ENCODE data around the gene ADAP2. TPM values are rescaled to one million over a fixed set of nuclear protein-coding genes. Genes with fewer than 3 reads are reported as not detected.

The ADAP2 gene
- total and polyA plus RNA-seq, 9 donors, result 4.7 to 17.6 (median 6.0) TPM

DNA sequence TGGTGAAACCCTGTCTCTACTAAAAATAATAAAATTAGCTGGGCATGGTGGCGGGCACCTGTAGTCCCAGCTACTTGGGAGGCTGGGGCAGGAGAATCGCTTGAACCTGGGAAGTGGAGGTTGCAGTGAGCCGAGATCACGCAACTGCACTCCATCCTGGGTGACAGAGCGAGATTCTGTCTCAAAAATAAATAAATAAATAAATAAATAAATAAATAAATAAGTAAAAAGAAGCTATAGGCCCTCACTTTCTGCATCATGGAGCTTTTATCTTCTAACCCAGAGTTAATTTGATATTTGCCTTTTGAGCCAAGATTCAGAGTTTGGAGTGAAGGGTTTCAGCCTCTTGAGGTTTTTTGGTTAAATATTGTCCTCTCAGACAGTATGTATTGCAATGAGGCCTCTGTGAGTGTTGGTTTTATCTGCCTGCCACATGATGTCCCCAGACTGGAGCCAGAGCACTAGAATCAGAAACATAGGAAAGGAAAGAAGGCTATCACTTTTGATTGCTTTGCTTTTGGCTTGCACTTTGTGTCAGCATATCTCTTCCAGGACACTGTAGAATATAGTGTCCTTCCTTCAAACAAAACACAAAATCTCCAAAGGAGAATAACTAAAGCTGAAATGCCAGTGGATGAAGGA, 81.6 kb downstream of the ADAP2 start:
- TF ChIP-seq CTCF (IDR thresholded peaks at IDR 0.05) (no peak), POLR2A (IDR thresholded peaks at IDR 0.05) (no peak)
- Histone ChIP-seq H3K27ac (no peak overlapping the region), H3K9me3 (no peaks in the 10 kb centered on the region), H3K27me3 (no peaks in the 10 kb centered on the region), H3K4me3 (no peak overlapping the region), H3K36me3 (no peaks in the 10 kb centered on the region), H3K4me1 (ENCODE audit: insufficient read depth) (no peaks in the 10 kb centered on the region)
- intact Hi-C loops (cut with DNase I), result no loop called here
- no peak for DNase-seq
- 91 to 98% (median 94%) methylated on average over 5 of the region's 5 CpGs for WGBS, 3 donors

GRCh38 chr17:31004160-31004559, 82.4 kb downstream of the ADAP2 start:
- intact Hi-C loops (cut with DNase I), result no loop called here
- WGBS, 3 donors, result 78 to 88% (median 83%) methylated on average over 2 of the region's 2 CpGs
- no peaks in the 10 kb centered on the region for H3K9me3 ChIP-seq
- no peak for DNase-seq
- no peaks in the 10 kb centered on the region for H3K36me3 ChIP-seq
- H3K27ac ChIP-seq, result no peak overlapping the region
- TF ChIP-seq POLR2A (IDR thresholded peaks at IDR 0.05), result no peak
- no peak for TF ChIP-seq EP300 (IDR thresholded peaks at IDR 0.05)
- TF ChIP-seq CTCF (IDR thresholded peaks at IDR 0.05), result no peak
- no peaks in the 10 kb centered on the region for H3K27me3 ChIP-seq
- no peak overlapping the region for H3K4me3 ChIP-seq
- no peaks in the 10 kb centered on the region for H3K4me1 ChIP-seq (ENCODE audit: insufficient read depth)

DNA sequence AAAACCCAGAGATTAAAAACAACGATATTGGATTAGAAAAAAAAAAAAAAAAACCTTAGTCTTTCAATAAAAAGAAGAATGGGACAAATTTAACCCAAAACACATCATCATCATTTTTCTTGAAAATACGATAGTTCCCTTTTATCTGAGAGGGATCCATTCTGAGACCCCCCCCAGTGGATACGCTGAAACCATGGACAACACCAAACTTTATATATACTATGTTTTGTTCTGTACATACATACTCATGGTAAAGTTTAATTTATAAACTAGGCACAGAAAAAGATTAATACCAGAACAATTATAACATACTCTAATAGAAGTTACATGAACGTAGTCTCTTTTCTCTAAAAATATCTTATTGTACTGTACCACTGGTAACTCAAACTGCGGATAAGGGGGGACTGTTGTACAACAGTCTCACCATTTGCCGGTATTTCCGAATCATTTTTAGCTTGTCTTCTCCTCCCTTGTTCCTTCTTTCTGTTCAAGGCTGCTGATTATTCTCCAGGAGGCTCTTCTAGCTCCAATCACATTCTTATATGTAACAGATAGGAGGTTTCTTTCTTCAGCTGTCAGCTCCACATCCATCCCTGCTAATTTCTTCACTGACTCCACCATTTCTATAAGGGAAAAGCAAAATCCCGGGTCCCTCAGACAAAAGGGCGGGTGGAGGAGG, 86.1 kb downstream of the ADAP2 start:
- intact Hi-C loops (cut with DNase I), result loop anchor here in 1 of 4 donors (5.0 kb wide), 1 partner anchor 89 kb away; no protein-coding TSS in a partner anchor
- Histone ChIP-seq H3K27ac (peak overlapping the region; percentile 82 to 91), H3K4me1 (ENCODE audit: insufficient read depth) (no peaks in the 10 kb centered on the region), H3K9me3 (no peaks in the 10 kb centered on the region), H3K36me3 (no peaks in the 10 kb centered on the region), H3K4me3 (peak overlapping the region; percentile 66), H3K27me3 (no peaks in the 10 kb centered on the region)
- TF ChIP-seq POLR2A (IDR thresholded peaks at IDR 0.05), result no peak
- TF ChIP-seq EP300 (IDR thresholded peaks at IDR 0.05), result no peak
- no peak for TF ChIP-seq CTCF (IDR thresholded peaks at IDR 0.05)
- DNase-seq, result no peak
- WGBS, 3 donors, result 52 to 64% (median 53%) methylated on average over 9 of the region's 9 CpGs

- Histone ChIP-seq H3K36me3 (no peaks in the 10 kb centered on the region), H3K27me3 (no peaks in the 10 kb centered on the region), H3K9me3 (no peaks in the 10 kb centered on the region), H3K4me1 (ENCODE audit: insufficient read depth) (no peaks in the 10 kb centered on the region), H3K27ac (peak overlapping the region; percentile 82 to 91), H3K4me3 (peak overlapping the region; percentile 66)
- intact Hi-C loops (cut with DNase I), result loop anchor here in 1 of 4 donors (5.0 kb wide), 1 partner anchor 89 kb away; no protein-coding TSS in a partner anchor
- TF ChIP-seq EP300 (IDR thresholded peaks at IDR 0.05), result no peak
- no peak for TF ChIP-seq POLR2A (IDR thresholded peaks at IDR 0.05)
- TF ChIP-seq CTCF (IDR thresholded peaks at IDR 0.05), result no peak
- DNase-seq, result peak; percentile 56 to 78 (median 61)
- WGBS, 3 donors, result 0 to 1% (median 0%) methylated on average over 65 of the region's 65 CpGs
Measured at GRCh38 chr17:31008374-31009041, 86.8 kb downstream of the ADAP2 start.

Small RNAs within 50 kb of the gene (small RNA-seq; reads per million reads assigned to genes)
- not detected for gene AC138207.3
- gene RN7SL138P, result not detected

Other genes starting within 250 kb of the ADAP2 start
- gene CRLF3, start 97.3 kb upstream of the ADAP2 start, total RNA-seq, result 1 to 10 TPM; 6.8 to 8.4 (median 7.6) TPM
- gene CRLF3, start 97.3 kb upstream of the ADAP2 start, polyA plus RNA-seq, result 1 to 10 TPM; 4.3 to 6.8 TPM
- 1 to 10 TPM in 6 of 7 donors, under 1 TPM in 1; 0.92 to 2.5 (median 1.5) TPM for gene ATAD5, start 90.0 kb upstream of the ADAP2 start, total RNA-seq
- under 1 TPM; 0.62 TPM for gene ATAD5, start 90.0 kb upstream of the ADAP2 start, polyA plus RNA-seq
- gene TEFM, start 15.7 kb upstream of the ADAP2 start, total RNA-seq, result 10 to 100 TPM; 11.8 to 18.3 (median 14.7) TPM
- 10 to 100 TPM in 1 of 2 donors, 1 to 10 TPM in 1; 9.4 to 13.2 TPM for gene TEFM, start 15.7 kb upstream of the ADAP2 start, polyA plus RNA-seq
- 10 to 100 TPM; 15.0 to 19.6 (median 18.3) TPM for gene RNF135, start 49.1 kb downstream of the ADAP2 start, total RNA-seq
- 10 to 100 TPM; 14.8 to 25.0 TPM for gene RNF135, start 49.1 kb downstream of the ADAP2 start, polyA plus RNA-seq
- 10 to 100 TPM; 45.5 to 62.0 (median 58.1) TPM for gene NF1, start 173.0 kb downstream of the ADAP2 start, total RNA-seq
- 10 to 100 TPM; 11.1 to 27.0 TPM for gene NF1, start 173.0 kb downstream of the ADAP2 start, polyA plus RNA-seq

All from ovary (tissue), 9 donors.